IPS-18a (cell line): ENCODE results near the gene OGFRL1.

Experiments
- H3K27ac ChIP-seq: one replicate; pipeline ENCODE4 v1.5.1; 2013; ENCODE audit warnings: low read length
- H3K27me3 ChIP-seq: one replicate; pipeline ENCODE4 v1.6.1; 2013; ENCODE audit warnings: mild to moderate bottlenecking, low read length; ENCODE audit not compliant: control insufficient read depth, insufficient read depth
- H3K36me3 ChIP-seq: one replicate; pipeline ENCODE4 v1.6.1; 2013; ENCODE audit warnings: low read depth, low read length; ENCODE audit not compliant: control insufficient read depth
- H3K4me1 ChIP-seq: one replicate; pipeline ENCODE4 v1.6.1; 2013; ENCODE audit warnings: low read depth, low read length; ENCODE audit not compliant: control insufficient read depth
- H3K4me3 ChIP-seq: one replicate; pipeline ENCODE4 v1.5.1; 2013; ENCODE audit warnings: low read length
- H3K9ac ChIP-seq: one replicate; pipeline ENCODE4 v1.6.1; 2013; ENCODE audit warnings: mild to moderate bottlenecking, low read length, moderate library complexity
- H3K9me3 ChIP-seq: one replicate; pipeline ENCODE4 v1.6.1; 2013; ENCODE audit warnings: low read depth, low read length; ENCODE audit not compliant: control insufficient read depth

OGFRL1 gene

GRCh38 chr6:71310261-71310660 is 21.6 kb downstream of the OGFRL1 start:
- no peak overlapping the region for H3K4me3 ChIP-seq
- no peak overlapping the region for H3K27ac ChIP-seq
- no peaks in the 10 kb centered on the region for H3K36me3 ChIP-seq

DNA sequence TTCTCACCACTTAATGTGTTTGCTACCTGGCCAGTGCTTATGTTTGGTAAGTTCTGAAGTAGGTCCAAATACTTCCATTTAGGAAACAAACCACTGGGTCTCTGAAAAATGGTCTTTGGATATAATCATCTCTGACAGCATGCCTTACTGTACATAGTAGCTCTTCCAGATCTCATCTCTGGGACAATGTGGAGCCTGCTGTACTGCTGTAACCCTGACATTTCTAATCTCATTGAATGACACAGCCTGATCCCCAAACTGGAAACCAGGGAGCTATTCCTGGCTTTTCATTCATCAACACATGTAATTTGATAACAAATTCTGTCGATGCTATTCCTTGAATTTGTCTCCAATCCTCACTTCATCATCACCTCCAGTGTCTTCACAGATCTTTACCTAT is 23.5 kb downstream of the OGFRL1 start:
- no peaks in the 10 kb centered on the region for H3K4me1 ChIP-seq

More at GRCh38 chr6:71310261-71310660, 21.6 kb downstream of the OGFRL1 start:
- Histone ChIP-seq H3K9me3 (no peaks in the 10 kb centered on the region), H3K27me3 (no peaks in the 10 kb centered on the region), H3K9ac (no peak overlapping the region), H3K4me1 (no peaks in the 10 kb centered on the region)

GRCh38 chr6:71317441-71317840 is 28.8 kb downstream of the OGFRL1 start:
- Histone ChIP-seq H3K4me3 (no peak overlapping the region), H3K36me3 (no peaks in the 10 kb centered on the region), H3K9ac (no peak overlapping the region)

More for the DNA sequence above, 23.5 kb downstream of the OGFRL1 start:
- no peaks in the 10 kb centered on the region for H3K9me3 ChIP-seq
- no peaks in the 10 kb centered on the region for H3K36me3 ChIP-seq
- H3K4me3 ChIP-seq: no peak overlapping the region
- H3K27me3 ChIP-seq: no peaks in the 10 kb centered on the region
- H3K9ac ChIP-seq: no peak overlapping the region
- no peak overlapping the region for H3K27ac ChIP-seq

GRCh38 chr6:71320041-71320440 is 31.4 kb downstream of the OGFRL1 start:
- Histone ChIP-seq H3K27me3 (no peaks in the 10 kb centered on the region), H3K9ac (no peak overlapping the region), H3K27ac (no peak overlapping the region), H3K9me3 (no peaks in the 10 kb centered on the region), H3K4me3 (no peak overlapping the region), H3K36me3 (no peaks in the 10 kb centered on the region), H3K4me1 (no peaks in the 10 kb centered on the region)

More at GRCh38 chr6:71317441-71317840, 28.8 kb downstream of the OGFRL1 start:
- no peaks in the 10 kb centered on the region for H3K27me3 ChIP-seq
- no peaks in the 10 kb centered on the region for H3K4me1 ChIP-seq
- no peaks in the 10 kb centered on the region for H3K9me3 ChIP-seq
- H3K27ac ChIP-seq: no peak overlapping the region

DNA sequence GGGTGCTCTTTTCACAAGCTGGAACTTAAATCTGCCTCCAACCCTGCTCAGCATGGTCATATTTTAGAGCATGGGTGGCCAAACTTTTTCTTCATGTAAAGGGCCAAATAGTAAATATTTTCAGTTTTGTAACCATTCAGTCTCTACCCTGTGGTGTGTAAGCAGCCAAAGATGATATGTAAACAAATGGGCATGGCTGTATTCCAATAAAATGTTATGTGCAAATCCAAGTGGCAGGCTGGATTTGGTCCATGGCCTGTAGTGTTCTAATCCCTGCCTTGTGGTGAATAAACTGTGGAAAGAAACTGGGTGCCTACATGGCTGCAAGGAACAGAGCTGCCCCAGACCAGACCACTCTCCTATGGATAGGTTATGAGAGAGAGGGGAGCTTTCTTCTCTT is 32.7 kb downstream of the OGFRL1 start:
- H3K36me3 ChIP-seq: no peaks in the 10 kb centered on the region
- no peaks in the 10 kb centered on the region for H3K9me3 ChIP-seq
- H3K4me3 ChIP-seq: no peak overlapping the region
- H3K4me1 ChIP-seq: no peaks in the 10 kb centered on the region
- no peaks in the 10 kb centered on the region for H3K27me3 ChIP-seq
- H3K27ac ChIP-seq: no peak overlapping the region
- no peak overlapping the region for H3K9ac ChIP-seq

DNA sequence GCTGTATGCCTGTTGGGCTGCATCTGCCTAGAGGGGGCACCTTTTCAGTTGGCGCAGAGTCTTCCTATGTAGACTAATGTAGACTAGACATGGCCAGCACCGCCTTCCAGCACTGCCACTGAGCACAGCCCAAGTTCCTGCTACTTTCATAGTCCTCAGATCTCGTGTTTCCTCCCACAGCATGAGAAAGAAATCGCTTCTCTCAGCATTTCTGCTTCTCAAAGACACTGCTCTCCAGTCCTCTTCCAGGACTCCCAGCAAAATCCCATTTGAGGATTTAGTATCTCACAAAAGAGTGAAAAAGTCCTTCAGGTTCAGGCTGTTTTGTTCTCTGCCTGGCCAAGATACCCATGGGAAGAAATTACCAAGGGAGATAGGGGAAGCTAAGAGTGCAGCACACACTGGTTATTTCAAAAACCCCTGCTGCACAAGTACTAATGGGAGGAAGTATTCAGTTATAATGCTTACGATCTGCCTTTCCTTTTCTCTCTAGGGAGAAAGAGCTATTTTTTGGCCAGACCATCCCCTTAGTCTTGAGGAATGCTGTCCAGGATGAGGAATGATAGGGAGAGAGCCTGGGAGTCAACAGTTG is 35.7 kb downstream of the OGFRL1 start:
- Histone ChIP-seq H3K4me3 (no peak overlapping the region), H3K27ac (no peak overlapping the region), H3K9ac (no peak overlapping the region), H3K36me3 (no peaks in the 10 kb centered on the region), H3K4me1 (no peaks in the 10 kb centered on the region), H3K27me3 (no peaks in the 10 kb centered on the region), H3K9me3 (no peaks in the 10 kb centered on the region)

DNA sequence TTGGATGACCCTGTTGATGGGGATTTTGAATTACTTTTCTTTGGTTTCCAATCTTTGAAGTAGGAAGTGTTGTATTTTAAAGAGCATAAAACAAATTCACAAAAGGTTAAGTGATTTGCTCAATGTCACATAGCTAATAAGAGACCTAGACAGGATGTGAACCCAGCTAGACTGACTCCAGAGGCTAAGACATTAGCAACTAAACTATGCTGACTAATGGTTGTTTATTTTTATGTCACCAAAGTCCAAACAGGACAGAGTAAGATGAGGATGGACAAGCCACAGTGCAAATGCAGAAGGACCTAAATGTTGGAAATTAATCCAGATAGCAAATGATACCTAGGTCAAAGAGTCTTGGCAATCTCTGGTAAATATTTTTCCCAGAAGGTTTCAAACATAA is 38.0 kb downstream of the OGFRL1 start:
- Histone ChIP-seq H3K9me3 (no peaks in the 10 kb centered on the region), H3K9ac (no peak overlapping the region), H3K4me1 (no peaks in the 10 kb centered on the region), H3K4me3 (no peak overlapping the region), H3K36me3 (no peaks in the 10 kb centered on the region), H3K27me3 (no peaks in the 10 kb centered on the region), H3K27ac (no peak overlapping the region)

DNA sequence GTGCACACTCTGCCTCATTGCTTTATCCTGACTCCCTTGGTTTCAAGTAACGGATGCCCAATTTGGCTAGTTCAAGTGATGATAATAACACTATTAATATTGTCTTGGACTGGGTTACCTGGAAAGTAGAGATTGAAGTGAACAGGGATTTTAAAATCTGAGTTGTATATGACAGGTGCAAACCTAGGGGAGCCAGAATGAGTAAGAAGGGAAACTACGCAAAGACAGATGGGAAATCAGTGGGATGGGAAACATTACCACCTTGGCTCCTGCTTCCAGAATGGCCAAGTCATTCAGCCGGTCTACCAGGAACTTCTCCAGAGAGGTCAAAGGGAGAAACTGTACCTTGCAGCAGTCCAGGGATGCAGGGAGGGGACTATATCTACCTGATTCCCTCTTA is 41.9 kb downstream of the OGFRL1 start:
- no peaks in the 10 kb centered on the region for H3K27me3 ChIP-seq
- H3K4me3 ChIP-seq: no peak overlapping the region
- no peak overlapping the region for H3K27ac ChIP-seq
- H3K36me3 ChIP-seq: no peaks in the 10 kb centered on the region
- peaks cover 10% of the 10 kb centered on the region for H3K4me1 ChIP-seq
- H3K9me3 ChIP-seq: no peaks in the 10 kb centered on the region
- H3K9ac ChIP-seq: no peak overlapping the region

- Histone ChIP-seq H3K9me3 (no peaks in the 10 kb centered on the region), H3K4me1 (peaks cover 15% of the 10 kb centered on the region), H3K27ac (no peak overlapping the region), H3K4me3 (no peak overlapping the region), H3K27me3 (no peaks in the 10 kb centered on the region), H3K36me3 (no peaks in the 10 kb centered on the region), H3K9ac (no peak overlapping the region)
Measured at GRCh38 chr6:71332012-71332411, 43.4 kb downstream of the OGFRL1 start.

DNA sequence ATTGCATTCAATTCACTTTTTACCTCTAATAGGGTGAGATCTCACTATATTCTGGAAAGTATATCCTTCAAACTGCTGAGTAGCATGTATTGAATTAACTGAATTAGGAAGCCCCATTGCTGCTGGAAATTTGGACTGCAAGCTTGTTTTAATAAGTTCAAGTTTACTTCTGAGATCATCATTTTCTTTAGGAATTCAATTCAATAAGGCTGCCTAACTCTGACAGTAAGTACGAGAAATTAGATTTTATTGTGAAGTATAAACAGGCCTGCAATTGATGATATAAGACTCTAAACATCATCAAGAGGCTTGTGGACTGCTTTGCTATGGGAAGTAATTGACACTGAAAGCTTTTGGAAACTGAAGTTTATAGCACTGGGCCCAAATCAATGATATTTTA is 44.4 kb downstream of the OGFRL1 start:
- Histone ChIP-seq H3K27me3 (no peaks in the 10 kb centered on the region), H3K27ac (no peak overlapping the region), H3K9me3 (no peaks in the 10 kb centered on the region), H3K9ac (no peak overlapping the region), H3K4me1 (peaks cover 15% of the 10 kb centered on the region), H3K36me3 (no peaks in the 10 kb centered on the region), H3K4me3 (no peak overlapping the region)

GRCh38 chr6:71333697-71334096 is 45.1 kb downstream of the OGFRL1 start:
- H3K4me1 ChIP-seq: peaks cover 15% of the 10 kb centered on the region
- no peaks in the 10 kb centered on the region for H3K27me3 ChIP-seq
- no peak overlapping the region for H3K9ac ChIP-seq
- no peak overlapping the region for H3K4me3 ChIP-seq
- H3K27ac ChIP-seq: no peak overlapping the region
- H3K36me3 ChIP-seq: no peaks in the 10 kb centered on the region
- H3K9me3 ChIP-seq: no peaks in the 10 kb centered on the region

DNA sequence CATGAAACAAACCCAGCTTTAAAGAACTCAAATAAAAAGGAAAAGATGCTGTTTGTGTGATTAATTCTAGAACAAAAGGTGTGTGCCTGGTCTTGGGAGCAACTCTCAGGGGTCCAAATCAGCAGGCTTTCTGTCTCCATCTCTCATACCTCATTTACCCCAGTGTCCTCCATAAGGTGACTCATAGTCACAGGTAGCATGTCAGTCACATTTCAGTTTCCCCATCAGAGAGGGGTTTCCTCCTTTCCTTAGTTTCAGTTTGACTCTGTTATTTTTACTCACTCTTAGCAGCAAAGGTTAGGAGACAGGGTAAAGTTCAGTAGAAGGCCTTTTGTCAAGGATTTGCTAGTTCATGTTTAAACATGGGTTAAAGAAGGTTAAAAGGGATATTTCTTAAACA is 46.2 kb downstream of the OGFRL1 start:
- H3K27ac ChIP-seq: no peak overlapping the region

More for the DNA sequence above, 46.2 kb downstream of the OGFRL1 start:
- no peaks in the 10 kb centered on the region for H3K36me3 ChIP-seq
- H3K4me1 ChIP-seq: peaks cover 15% of the 10 kb centered on the region
- no peaks in the 10 kb centered on the region for H3K9me3 ChIP-seq
- H3K9ac ChIP-seq: no peak overlapping the region
- H3K4me3 ChIP-seq: no peak overlapping the region
- no peaks in the 10 kb centered on the region for H3K27me3 ChIP-seq
